GM04503 (cell line): Measurements from ENCODE around the gene FCMR.
"Not testable (repeated sequence)": the region's sequence is repeated elsewhere in the genome, so short reads cannot be mapped to it uniquely, and the experiment has no call there.

Experiments used
- DNase-seq: peaks from one replicate; pipeline ENCODE4 v3.0.0-alpha.2; 2012; ENCODE audit warnings: low read depth

Gene FCMR

GRCh38 chr1:206949641-206950040 is 27.9 kb upstream of the FCMR start:
- no peak for DNase-seq

- DNase-seq: no peak
Measured at GRCh38 chr1:206949208-206949607, 27.5 kb upstream of the FCMR start.

- DNase-seq: no peak
Measured at GRCh38 chr1:206947255-206947654, 25.5 kb upstream of the FCMR start.

- DNase-seq: no peak
Measured at GRCh38 chr1:206946261-206946660, 24.5 kb upstream of the FCMR start, which contains the start of gene PIGR. TSS of gene PIGR (minus strand) at chr1:206946466. CDS start at chr1:206940531, 5,935 bp downstream.

- no peak for DNase-seq
Measured at GRCh38 chr1:206945779-206946178, 24.0 kb upstream of the FCMR start.

- no peak for DNase-seq
Measured at GRCh38 chr1:206944703-206945102, 23.0 kb upstream of the FCMR start.

- no peak for DNase-seq
Measured at GRCh38 chr1:206941766-206942418, 20.2 kb upstream of the FCMR start.

GRCh38 chr1:206940588-206940936 is 18.8 kb upstream of the FCMR start:
- DNase-seq: no peak

- DNase-seq: no peak
Measured at GRCh38 chr1:206939841-206940587, 18.3 kb upstream of the FCMR start.

- no peak for DNase-seq
Measured at GRCh38 chr1:206939131-206939530, 17.4 kb upstream of the FCMR start.

- no peak for DNase-seq
Measured at GRCh38 chr1:206937425-206937824, 15.7 kb upstream of the FCMR start.

GRCh38 chr1:206935491-206936067 is 13.8 kb upstream of the FCMR start:
- no peak for DNase-seq

- no peak for DNase-seq
Measured at GRCh38 chr1:206933333-206933945, 11.7 kb upstream of the FCMR start.

GRCh38 chr1:206932177-206932576 is 10.4 kb upstream of the FCMR start:
- no peak for DNase-seq

- DNase-seq: no peak
Measured at GRCh38 chr1:206931709-206932108, 10.0 kb upstream of the FCMR start.

- DNase-seq: no peak
Measured at GRCh38 chr1:206930210-206930798, 8.6 kb upstream of the FCMR start.

GRCh38 chr1:206929524-206929923 is 7.8 kb upstream of the FCMR start:
- no peak for DNase-seq

- no peak for DNase-seq
Measured at GRCh38 chr1:206926286-206926685, 4.5 kb upstream of the FCMR start.

- no peak for DNase-seq
Measured at GRCh38 chr1:206925106-206925736, 3.5 kb upstream of the FCMR start.

- no peak for DNase-seq
Measured at GRCh38 chr1:206924592-206925105, 2.9 kb upstream of the FCMR start.

GRCh38 chr1:206923961-206924557 is 2.3 kb upstream of the FCMR start:
- DNase-seq: not testable (repeated sequence)
